HG03469 (cell line): ENCODE results near the gene NAB2.
A peak's percentile ranks its signal among the peaks of the same experiment; 100 is the strongest.
"Not testable (repeated sequence)": the region's sequence is repeated elsewhere in the genome, so short reads cannot be mapped to it uniquely, and the experiment has no call there.

Experiments used
- ATAC-seq: cut with Tn5 transposase; IDR thresholded peaks from one replicate; pipeline ENCODE4 v1.9.1; 2021; ENCODE audit warnings: mild to moderate bottlenecking, moderate library complexity, moderate number of reproducible peaks; ENCODE audit not compliant: unreplicated experiment

NAB2 gene

GRCh38 chr12:57110104-57111030, 21.5 kb downstream of the NAB2 start:
- ATAC-seq, result no peak

- ATAC-seq, result peak; percentile 59
These were observed 22.3 kb downstream of the NAB2 start, which contains the start of gene STAT6 for GRCh38 chr12:57111031-57111734. Gene STAT6 (minus strand): TSS chr12:57111362. CDS start chr12:57108278, 3,084 bp downstream.

DNA sequence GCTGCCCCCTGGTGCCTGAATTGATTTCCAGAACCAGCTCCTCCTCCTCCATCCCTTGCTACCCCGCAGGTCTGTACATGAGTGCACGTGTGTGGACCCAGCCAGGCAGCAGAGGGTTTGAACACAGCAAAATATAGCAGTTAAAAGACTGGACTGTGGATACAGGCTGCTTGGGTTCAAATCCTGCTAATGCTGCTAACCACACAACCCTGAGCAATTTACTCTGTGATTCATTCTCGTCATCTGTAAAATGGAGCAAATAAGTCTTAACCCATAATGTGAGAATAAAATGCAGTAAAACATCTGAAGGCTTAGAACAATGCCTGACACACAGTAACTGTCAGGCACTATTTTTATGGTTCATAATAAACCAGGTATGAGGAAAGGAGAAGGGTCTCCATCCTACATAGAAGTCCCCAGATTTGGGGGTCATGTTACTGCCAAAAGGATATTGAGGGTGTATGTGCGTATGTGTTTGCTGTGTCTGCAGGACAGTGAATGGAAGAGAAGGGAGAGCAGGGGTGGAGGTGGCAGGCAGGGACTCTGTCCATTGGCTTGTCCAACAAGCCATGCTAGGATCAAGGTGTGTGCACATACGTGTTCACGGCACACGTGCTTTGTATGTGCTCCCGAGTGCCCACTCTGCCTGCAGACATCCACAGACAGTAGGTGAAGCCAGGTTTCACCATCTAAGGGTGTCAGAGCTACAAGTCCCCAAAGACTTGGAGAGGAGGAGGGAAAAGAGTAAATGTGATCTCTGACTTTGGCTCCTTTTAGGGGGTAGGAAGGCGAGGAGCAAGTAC, 23.8 kb downstream of the NAB2 start:
- ATAC-seq, result no peak

- no peak for ATAC-seq
These were observed 27.8 kb downstream of the NAB2 start for GRCh38 chr12:57116580-57117281.

- ATAC-seq, result no peak
These were observed 29.9 kb downstream of the NAB2 start for GRCh38 chr12:57118711-57119271.

DNA sequence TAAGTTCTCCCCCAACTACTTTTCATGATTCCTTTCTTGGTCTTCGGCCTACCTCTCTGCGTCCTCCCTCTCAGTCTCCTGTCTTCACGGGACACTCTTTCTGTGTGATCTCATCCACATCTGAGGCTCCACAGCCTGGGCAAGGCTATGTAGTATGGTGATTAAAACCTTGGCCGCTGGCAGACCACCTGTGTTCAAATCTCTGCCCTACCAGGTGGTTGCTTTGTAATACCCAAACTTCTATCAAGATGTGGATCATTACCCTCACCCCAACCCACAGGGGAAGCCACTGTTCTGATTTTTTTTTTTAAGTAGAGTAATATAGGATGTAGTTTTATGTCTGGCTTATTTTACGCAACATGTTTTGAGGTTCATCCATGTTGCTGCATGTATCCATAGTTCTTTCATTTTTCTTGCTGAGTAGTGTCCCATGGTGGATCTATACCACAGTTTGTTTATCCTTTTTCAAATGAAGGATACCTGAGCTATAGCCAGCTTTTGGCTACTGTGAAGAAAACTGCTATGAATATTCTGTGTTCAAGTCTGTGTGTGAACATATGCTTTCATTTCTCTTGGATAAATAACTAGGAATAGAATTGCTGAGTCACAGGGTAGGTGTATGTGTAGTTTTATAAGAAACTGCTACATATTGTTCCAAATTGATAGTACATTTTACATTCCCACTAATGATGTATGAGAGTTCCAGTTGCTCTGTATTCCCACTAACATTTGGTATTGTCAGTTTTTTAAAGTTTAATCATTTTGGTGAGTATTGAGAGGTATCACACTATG, 30.6 kb downstream of the NAB2 start:
- ATAC-seq, result no peak

GRCh38 chr12:57120718-57121117, 31.8 kb downstream of the NAB2 start:
- not testable (repeated sequence) for ATAC-seq

- ATAC-seq, result no peak
These were observed 34.9 kb downstream of the NAB2 start for GRCh38 chr12:57123813-57124212.

GRCh38 chr12:57124261-57124877, 35.5 kb downstream of the NAB2 start:
- no peak for ATAC-seq

DNA sequence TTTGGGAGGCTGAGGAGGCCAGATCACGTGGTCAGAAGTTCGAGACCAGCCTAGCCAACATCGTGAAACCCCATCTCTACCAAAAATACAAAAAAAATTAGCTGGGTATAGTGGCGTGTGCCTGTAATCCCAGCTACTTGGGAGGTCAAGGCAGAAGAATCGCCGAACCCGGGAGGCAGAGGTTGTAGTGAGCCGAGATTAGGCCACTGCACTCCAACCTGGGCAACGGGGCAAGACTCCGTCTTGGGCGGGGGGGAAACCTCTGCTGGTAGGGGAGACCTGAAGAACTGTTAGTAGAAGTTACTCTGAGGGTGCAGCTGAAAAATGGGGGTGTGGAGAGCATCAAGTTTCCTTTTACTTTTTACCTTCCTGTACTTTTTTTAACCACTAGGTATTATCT, 37.1 kb downstream of the NAB2 start:
- ATAC-seq, result no peak

DNA sequence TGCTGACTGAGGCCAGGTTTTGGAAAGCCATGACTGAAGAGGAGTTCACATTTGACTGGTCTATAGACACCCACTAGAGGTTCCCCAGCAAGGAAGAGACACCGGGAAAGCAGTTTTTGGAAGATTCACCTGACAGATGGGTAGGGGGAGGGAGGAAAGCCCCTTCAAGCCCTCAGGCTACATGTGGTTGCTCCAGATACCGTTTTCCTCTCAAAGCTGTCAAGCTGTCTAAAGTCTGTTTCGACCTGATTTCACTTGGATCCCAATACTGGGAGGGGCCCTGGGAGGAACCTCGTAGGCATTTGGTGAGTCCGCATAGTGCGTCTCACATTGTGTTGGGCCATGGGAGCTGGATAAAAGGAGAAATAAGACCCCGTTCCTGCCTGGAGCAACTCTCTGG, 37.6 kb downstream of the NAB2 start:
- ATAC-seq, result no peak

DNA sequence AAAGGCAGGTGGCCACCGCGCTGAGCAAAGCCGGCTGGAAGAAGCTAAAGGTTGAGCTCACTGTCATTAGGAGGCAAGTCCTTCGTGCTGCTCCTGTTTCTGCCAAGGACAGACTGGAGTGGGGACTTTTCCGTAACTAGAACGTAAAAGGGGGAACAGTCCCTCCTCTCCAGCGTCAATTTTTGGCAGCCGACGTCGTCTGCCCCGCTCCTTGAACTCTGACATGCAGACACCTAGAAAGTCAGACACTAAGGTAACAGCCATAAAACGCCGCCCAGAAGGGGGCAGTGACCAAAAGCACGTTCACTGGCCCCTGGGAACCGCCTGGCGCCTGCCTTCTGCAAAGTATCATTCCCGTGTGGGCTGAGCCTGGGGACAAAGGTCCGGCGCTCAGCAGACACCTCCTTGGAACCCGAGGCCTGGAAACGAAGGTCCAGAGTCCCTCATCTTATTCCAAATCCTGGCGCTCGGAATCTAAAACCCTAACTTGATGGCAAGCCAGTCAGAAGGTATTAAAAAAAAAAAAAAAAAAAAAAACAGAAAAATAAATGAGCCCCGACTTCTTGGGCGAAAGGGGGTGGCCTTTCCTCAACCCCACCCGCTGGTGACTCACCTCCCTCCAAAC, 38.3 kb downstream of the NAB2 start:
- ATAC-seq, result no peak

- no peak for ATAC-seq
These were observed 39.0 kb downstream of the NAB2 start, which contains the start of gene LRP1 for GRCh38 chr12:57127726-57128518. Gene LRP1 (plus strand): TSS chr12:57128483. CDS start chr12:57128965, 482 bp downstream.

GRCh38 chr12:57128519-57129247, 39.8 kb downstream of the NAB2 start:
- ATAC-seq, result no peak

DNA sequence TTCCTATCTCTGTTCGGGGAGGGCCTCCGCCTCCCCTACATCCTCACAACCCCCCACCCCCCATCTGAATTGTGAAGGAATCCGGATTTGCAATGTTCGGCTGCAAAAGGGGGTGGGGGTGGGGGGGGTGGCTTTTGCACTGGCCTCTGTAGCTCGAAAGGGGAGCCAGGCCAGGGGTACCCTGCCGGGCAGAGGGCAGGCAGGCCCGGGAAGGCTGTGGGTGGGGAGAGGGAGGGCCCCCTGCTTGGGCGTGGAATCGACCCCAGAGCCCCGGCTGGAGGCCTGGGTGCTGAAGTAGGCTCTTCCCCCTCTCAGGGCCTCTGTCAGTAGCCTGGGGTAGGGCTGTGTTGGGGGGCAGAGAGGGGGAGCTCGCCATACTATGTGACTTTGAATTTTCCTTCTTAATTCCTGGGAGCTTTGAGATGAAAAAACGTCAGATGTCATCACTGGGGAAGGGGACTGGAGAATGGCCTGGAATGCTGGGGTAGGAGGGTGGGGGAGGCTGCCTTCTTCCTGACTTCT, 40.5 kb downstream of the NAB2 start:
- ATAC-seq, result no peak

- ATAC-seq, result no peak
These were observed 41.0 kb downstream of the NAB2 start for GRCh38 chr12:57129889-57130288.

- ATAC-seq, result no peak
These were observed 42.0 kb downstream of the NAB2 start for GRCh38 chr12:57130941-57131340.
